ENCODE results near the gene SPAG17.
A peak's percentile ranks its signal among the peaks of the same experiment; 100 is the strongest.

Gene SPAG17

DNA sequence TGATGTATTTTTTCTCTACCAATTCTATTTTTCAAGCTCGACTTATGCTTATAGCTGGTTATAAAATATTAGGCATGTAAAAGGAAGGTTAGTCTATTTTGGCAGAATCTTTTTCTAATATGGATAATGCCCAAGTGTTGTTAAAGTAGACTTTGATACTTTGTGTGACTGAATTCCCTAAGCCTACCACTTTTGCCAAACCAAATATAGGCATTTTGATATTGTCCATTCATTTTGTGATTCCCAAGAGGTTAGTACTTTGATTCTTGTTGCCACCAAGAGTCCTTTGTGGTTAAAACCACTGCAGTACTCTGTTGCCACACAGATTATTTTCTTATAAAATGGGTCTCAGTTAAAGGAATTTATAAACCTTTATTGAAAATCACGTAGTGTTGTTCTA is 251.3 kb downstream of the SPAG17 start:
- no peak for DNase-seq (ENCODE audit: extremely low spot score)
- POLR2A ChIA-PET: no interaction called here
- TF ChIP-seq, protein P1, sequence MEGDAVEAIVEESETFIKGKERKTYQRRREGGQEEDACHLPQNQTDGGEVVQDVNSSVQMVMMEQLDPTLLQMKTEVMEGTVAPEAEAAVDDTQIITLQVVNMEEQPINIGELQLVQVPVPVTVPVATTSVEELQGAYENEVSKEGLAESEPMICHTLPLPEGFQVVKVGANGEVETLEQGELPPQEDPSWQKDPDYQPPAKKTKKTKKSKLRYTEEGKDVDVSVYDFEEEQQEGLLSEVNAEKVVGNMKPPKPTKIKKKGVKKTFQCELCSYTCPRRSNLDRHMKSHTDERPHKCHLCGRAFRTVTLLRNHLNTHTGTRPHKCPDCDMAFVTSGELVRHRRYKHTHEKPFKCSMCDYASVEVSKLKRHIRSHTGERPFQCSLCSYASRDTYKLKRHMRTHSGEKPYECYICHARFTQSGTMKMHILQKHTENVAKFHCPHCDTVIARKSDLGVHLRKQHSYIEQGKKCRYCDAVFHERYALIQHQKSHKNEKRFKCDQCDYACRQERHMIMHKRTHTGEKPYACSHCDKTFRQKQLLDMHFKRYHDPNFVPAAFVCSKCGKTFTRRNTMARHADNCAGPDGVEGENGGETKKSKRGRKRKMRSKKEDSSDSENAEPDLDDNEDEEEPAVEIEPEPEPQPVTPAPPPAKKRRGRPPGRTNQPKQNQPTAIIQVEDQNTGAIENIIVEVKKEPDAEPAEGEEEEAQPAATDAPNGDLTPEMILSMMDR (IDR thresholded peaks at IDR 0.05; ENCODE audit: control extremely low read depth, extremely low read depth, low read depth, missing control alignments): no peak
- CTCF ChIA-PET: interaction anchor here (0.9 to 1.7 kb wide), 3 partner anchors 10 to 38 kb away, joined by 3 to 9 read pairs (median 5); no protein-coding TSS in a partner anchor

DNA sequence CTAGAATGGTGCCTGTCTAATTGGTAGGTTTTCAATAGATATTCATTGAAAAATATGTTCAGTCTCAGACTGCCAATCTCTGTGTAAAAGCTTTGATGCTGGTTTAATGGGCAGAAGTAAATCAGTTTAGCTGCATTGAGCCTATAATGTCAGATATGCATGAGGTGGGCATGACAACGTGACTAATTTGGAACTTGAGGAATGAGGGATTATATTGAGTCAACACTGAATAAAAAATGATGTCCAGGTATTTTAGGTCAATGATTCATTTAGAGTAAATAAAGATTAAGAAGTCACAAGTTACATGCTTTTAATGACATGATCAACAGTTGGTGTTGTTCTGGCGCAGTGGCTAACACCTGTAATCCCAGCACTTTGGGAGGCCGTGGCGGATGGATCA is 252.5 kb downstream of the SPAG17 start:
- POLR2A ChIA-PET: no interaction called here
- no peak for DNase-seq (ENCODE audit: extremely low spot score)
- TF ChIP-seq, protein P1 (IDR thresholded peaks at IDR 0.05; ENCODE audit: control extremely low read depth, extremely low read depth, low read depth, missing control alignments): no peak
- CTCF ChIA-PET: interaction anchor here (1.7 kb wide), 1 partner anchor 37 kb away, joined by 9 read pairs; no protein-coding TSS in a partner anchor

DNA sequence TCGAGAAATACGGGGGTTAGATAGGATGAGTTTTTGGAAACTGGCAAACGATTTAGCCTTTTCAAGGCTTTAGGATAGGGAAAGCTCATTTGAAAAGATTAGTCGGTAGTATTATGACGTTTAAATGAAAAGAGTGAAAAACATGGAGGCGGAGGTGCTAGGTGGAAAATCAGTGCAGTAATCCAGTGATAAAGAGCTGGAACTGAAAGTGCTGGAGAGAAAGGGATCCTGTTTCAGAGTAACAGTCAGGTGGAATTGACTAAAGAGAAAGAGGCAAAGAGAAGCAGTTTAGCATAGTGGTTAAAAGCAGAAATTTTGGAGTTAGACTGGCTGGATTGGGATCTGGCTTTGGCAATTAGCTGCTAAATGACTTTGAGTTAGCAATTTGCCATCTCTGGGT is 254.5 kb downstream of the SPAG17 start:
- ChIA-PET CTCF (interaction anchor here (1.2 to 5.8 kb wide), 3 partner anchors 12 to 35 kb away, joined by 4 to 38 read pairs (median 5); no protein-coding TSS in a partner anchor), POLR2A (no interaction called here)
- TF ChIP-seq, protein P1 (IDR thresholded peaks at IDR 0.05; ENCODE audit: control extremely low read depth, extremely low read depth, low read depth, missing control alignments): no peak
- no peak for DNase-seq (ENCODE audit: extremely low spot score)

DNA sequence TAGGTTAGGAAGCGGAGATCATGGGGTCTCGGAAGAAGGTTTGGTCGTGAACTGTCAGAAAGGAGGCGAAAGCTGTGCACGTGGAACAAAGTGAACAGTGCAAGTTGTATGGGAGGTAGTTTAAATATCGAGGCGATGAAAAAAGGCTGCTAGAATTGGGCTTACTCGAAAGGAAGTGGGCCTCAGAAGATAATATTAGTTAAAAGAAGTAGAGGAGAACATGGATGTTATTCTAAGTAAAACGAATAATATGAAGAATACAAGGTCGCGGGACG is 254.9 kb downstream of the SPAG17 start:
- DNase-seq (ENCODE audit: extremely low spot score): peak; percentile 2
- ChIA-PET POLR2A (no interaction called here), CTCF (interaction anchor here (1.1 to 5.8 kb wide), 4 partner anchors 12 to 34 kb away, joined by 3 to 38 read pairs (median 4); no protein-coding TSS in a partner anchor)
- TF ChIP-seq, protein P1 (IDR thresholded peaks at IDR 0.05; ENCODE audit: control extremely low read depth, extremely low read depth, low read depth, missing control alignments): no peak

DNA sequence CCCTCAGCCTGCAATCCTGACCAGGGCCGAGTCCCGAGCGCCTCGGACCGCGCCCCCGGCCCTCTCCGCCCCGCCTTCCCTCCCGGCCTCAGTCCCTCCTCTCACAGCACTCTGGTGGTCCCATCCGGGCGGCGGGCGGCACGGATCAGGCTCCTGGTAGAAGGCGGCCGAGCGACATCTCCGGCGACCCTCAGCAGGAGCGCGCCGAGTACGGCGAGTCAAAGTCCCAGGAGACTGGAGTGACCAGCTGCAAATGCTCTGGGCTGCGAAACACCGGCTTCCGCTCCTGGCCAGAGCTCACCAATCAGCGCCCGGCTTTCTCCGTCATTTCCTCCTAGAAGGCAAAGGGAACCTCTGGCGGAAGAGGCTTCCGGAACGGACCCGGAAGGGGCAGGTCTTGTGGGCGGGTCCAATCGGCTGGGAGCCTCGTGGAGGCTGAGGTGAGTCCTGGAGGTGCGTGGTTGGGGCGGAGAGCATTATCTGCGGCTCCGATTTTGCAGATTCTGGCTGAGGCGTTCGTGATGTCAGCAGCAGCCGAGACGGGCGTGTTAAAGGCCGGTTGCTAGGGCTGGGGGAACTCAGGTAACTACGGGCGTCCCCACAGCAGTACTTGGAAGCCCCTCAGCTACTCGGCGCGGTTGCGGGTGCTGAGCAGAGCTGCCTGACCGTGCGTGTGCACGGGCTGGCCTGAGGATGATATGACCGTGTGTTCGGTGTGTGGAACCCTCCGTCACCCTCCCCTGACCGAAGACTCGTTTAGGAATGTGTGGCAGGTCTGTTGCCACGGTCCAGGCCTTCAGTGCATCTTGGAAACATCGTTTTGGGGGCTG is 255.5 kb downstream of the SPAG17 start, which contains the start of the genes GDAP2 and WDR3:
TSS of gene GDAP2 (minus strand) at position 279 of the 830 bp plus-strand sequence. CDS start 9,264 bp downstream, outside the sequence.
TSS of gene WDR3 (plus strand) at position 397 of the 830 bp plus-strand sequence. CDS start 3,581 bp downstream, outside the sequence.
- DNase-seq (ENCODE audit: extremely low spot score): peak; percentile 94
- POLR2A ChIA-PET: no interaction called here
- CTCF ChIA-PET: interaction anchor here (1.0 to 5.8 kb wide), 5 partner anchors 10 to 34 kb away, joined by 3 to 38 read pairs (median 5); no protein-coding TSS in a partner anchor
- TF ChIP-seq, protein P1 (IDR thresholded peaks at IDR 0.05; ENCODE audit: control extremely low read depth, extremely low read depth, low read depth, missing control alignments): no peak

DNA sequence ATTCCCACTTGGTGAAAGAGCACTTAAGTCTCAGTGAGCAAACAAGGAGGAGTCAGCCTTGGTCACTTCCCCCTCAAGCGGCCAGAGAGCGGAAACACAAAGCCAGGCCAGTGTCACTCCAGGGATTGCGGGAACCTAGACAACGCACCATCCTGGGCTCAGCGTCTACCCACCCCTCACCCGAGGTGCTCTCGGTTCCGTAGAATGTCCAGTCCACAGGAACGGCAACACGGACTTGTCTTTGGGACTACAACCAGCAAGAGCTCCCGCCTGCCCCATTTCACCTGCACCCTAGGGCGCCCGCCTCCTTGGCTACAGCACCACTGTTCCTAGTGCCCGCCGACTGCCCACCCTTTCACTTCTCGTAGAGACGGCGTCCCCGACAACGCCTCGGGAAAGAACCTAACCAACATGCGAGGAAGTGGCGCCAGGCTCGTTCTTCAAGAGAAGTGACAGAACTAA is 256.1 kb downstream of the SPAG17 start:
- POLR2A ChIA-PET: no interaction called here
- CTCF ChIA-PET: interaction anchor here (1.0 to 5.8 kb wide), 4 partner anchors 11 to 33 kb away, joined by 3 to 38 read pairs (median 11); no protein-coding TSS in a partner anchor
- peak; percentile 32 for DNase-seq (ENCODE audit: extremely low spot score)
- TF ChIP-seq, protein P1 (IDR thresholded peaks at IDR 0.05; ENCODE audit: control extremely low read depth, extremely low read depth, low read depth, missing control alignments): peak; percentile 25
